ENCODE data around the gene PACSIN1. TPM values are rescaled to one million over a fixed set of nuclear protein-coding genes. Genes with fewer than 3 reads are reported as not detected.

Gene PACSIN1
- polyA plus RNA-seq, 1 donor (not counting 4 experiments of a cell fraction or from before 2014, with no cell fraction given), result not detected

- Histone ChIP-seq H3K27ac (ENCODE audit: control insufficient read depth, insufficient read depth, low read length) (no peak overlapping the region), H3K9me3 (ENCODE audit: control insufficient read depth, low read depth, low read length) (no peaks in the 10 kb centered on the region), H3K79me2 (ENCODE audit: control insufficient read depth, insufficient read depth, low read length) (no peaks in the 10 kb centered on the region), H3K27me3 (ENCODE audit: control insufficient read depth, extremely low read depth, insufficient read depth, low read length) (no peaks in the 10 kb centered on the region), H4K20me1 (ENCODE audit: control insufficient read depth, extremely low read depth, insufficient read depth, low read length) (no peaks in the 10 kb centered on the region), H2AFZ (ENCODE audit: control insufficient read depth, low read length) (no peak overlapping the region), H3K4me2 (ENCODE audit: control insufficient read depth, extremely low read depth, insufficient read depth, low read depth, low read length) (no peak overlapping the region), H3K9me1 (ENCODE audit: control insufficient read depth, extremely low read depth, insufficient read depth, low read length) (no peaks in the 10 kb centered on the region), H3K4me1 (ENCODE audit: control insufficient read depth, extremely low read depth, insufficient read depth, low read length) (no peaks in the 10 kb centered on the region), H3K9ac (ENCODE audit: control insufficient read depth, extremely low read depth, insufficient read depth, low read length) (no peak overlapping the region), H3K36me3 (ENCODE audit: control insufficient read depth in 2 of 2, extremely low read depth in 1 of 2, insufficient read depth in 2 of 2, low read length in 2 of 2) (no peaks in the 10 kb centered on the region), H3K4me3 (ENCODE audit: control insufficient read depth in 2 of 3, extremely low read depth in 1 of 3, insufficient read depth in 2 of 3, low read depth in 1 of 3, low read length in 3 of 3) (no peak overlapping the region)
- dilution Hi-C loops (cut with MboI; ENCODE audit: extremely low pct_ligation_motif_present, low sequenced_read_pairs), result no loop called here
- DNase-seq (ENCODE audit: low read depth, low spot score) (no peak), FAIRE-seq (no peak)
- TF ChIP-seq EZH2 (IDR thresholded peaks at IDR 0.05; ENCODE audit: low read length) (no peak), CTCF (optimal IDR thresholded peaks at IDR 0.05 in 1 of 3, IDR thresholded peaks at IDR 0.05 in 1 of 3, conservative IDR thresholded peaks at IDR 0.05 in 1 of 3; ENCODE audit: extremely low read depth in 1 of 3, insufficient read depth in 2 of 3, low read length in 3 of 3) (no peak)
Measured at GRCh38 chr6:34476447-34476846, 10.6 kb downstream of the PACSIN1 start.

DNA sequence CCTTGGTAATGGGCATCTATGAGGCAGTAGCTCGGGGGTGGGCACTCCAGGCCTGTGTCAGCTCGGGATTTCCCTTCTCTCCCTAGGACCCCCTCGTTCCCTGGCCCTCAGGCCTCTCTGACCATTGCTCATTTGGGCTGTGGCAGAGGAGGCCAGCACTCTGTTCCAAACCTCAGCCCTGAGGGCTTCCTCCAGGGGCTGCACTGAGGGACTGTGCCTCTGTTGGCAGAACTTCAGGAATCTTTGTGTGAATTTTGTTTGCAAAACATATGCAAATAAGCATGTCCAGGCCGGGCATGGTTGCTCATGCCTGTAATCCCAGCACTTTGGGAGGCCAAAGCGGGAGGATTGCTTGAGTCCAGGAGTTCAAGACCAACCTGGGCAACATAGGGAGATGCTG lies 11.0 kb downstream of the PACSIN1 start:
- Histone ChIP-seq H3K4me3 (ENCODE audit: control insufficient read depth in 2 of 3, extremely low read depth in 1 of 3, insufficient read depth in 2 of 3, low read depth in 1 of 3, low read length in 3 of 3) (no peak overlapping the region), H3K79me2 (ENCODE audit: control insufficient read depth, insufficient read depth, low read length) (no peaks in the 10 kb centered on the region), H3K36me3 (ENCODE audit: control insufficient read depth in 2 of 2, extremely low read depth in 1 of 2, insufficient read depth in 2 of 2, low read length in 2 of 2) (no peaks in the 10 kb centered on the region), H3K4me2 (ENCODE audit: control insufficient read depth, extremely low read depth, insufficient read depth, low read depth, low read length) (no peak overlapping the region), H2AFZ (ENCODE audit: control insufficient read depth, low read length) (no peak overlapping the region), H3K4me1 (ENCODE audit: control insufficient read depth, extremely low read depth, insufficient read depth, low read length) (no peaks in the 10 kb centered on the region), H3K9me1 (ENCODE audit: control insufficient read depth, extremely low read depth, insufficient read depth, low read length) (no peaks in the 10 kb centered on the region), H3K27me3 (ENCODE audit: control insufficient read depth, extremely low read depth, insufficient read depth, low read length) (no peaks in the 10 kb centered on the region), H3K27ac (ENCODE audit: control insufficient read depth, insufficient read depth, low read length) (no peak overlapping the region), H3K9me3 (ENCODE audit: control insufficient read depth, low read depth, low read length) (no peaks in the 10 kb centered on the region), H4K20me1 (ENCODE audit: control insufficient read depth, extremely low read depth, insufficient read depth, low read length) (no peaks in the 10 kb centered on the region), H3K9ac (ENCODE audit: control insufficient read depth, extremely low read depth, insufficient read depth, low read length) (no peak overlapping the region)
- TF ChIP-seq CTCF (optimal IDR thresholded peaks at IDR 0.05 in 1 of 3, IDR thresholded peaks at IDR 0.05 in 1 of 3, conservative IDR thresholded peaks at IDR 0.05 in 1 of 3; ENCODE audit: extremely low read depth in 1 of 3, insufficient read depth in 2 of 3, low read length in 3 of 3), result no peak
- no peak for TF ChIP-seq EZH2 (IDR thresholded peaks at IDR 0.05; ENCODE audit: low read length)
- no peak for DNase-seq (ENCODE audit: low read depth, low spot score)
- dilution Hi-C loops (cut with MboI; ENCODE audit: extremely low pct_ligation_motif_present, low sequenced_read_pairs), result no loop called here
- FAIRE-seq, result no peak

Measured in keratinocyte (primary cell).